Stimulated activated naive CD8-positive, alpha-beta T cell treated with anti-CD3 and anti-CD28 coated beads, Interleukin-15, amount 100 ng/mL, for 72 hours (primary cell): Measurements from ENCODE around the gene LCTL.
"Not testable (repeated sequence)": the region's sequence is repeated elsewhere in the genome, so short reads cannot be mapped to it uniquely, and the experiment has no call there.

ENCODE experiments used
- ATAC-seq: fragments of 150-1000 bp; cut with Tn5 transposase; 2 replicates; pipeline ENCODE4 v1.10.0; 2021; ENCODE audit warnings: mild to moderate bottlenecking, moderate library complexity
- DNase-seq, 2 donors: peaks; one replicate each; pipeline ENCODE4 v3.0.0; 2021 to 2022
- H3K27ac Mint-ChIP-seq, 2 donors: one replicate each; pipeline ENCODE4 v1.8.0; 2022; ENCODE audit warnings: mild to moderate bottlenecking in 2 of 2, mixed read lengths in 2 of 2, moderate library complexity in 2 of 2
- H3K27me3 Mint-ChIP-seq: one replicate; pipeline ENCODE4 v1.8.0; 2022; ENCODE audit warnings: mixed read lengths
- H3K4me1 Mint-ChIP-seq: one replicate; pipeline ENCODE4 v1.8.0; 2022; ENCODE audit warnings: mild to moderate bottlenecking, mixed read lengths
- H3K4me3 Mint-ChIP-seq, 2 donors: one replicate each; pipeline ENCODE4 v1.8.0; 2022; ENCODE audit warnings: mild to moderate bottlenecking in 2 of 2, mixed read lengths in 2 of 2, moderate library complexity in 1 of 2
- H3K9me3 Mint-ChIP-seq, 2 donors: one replicate each; pipeline ENCODE4 v1.8.0; 2022; ENCODE audit warnings: mixed read lengths in 2 of 2

LCTL gene

DNA sequence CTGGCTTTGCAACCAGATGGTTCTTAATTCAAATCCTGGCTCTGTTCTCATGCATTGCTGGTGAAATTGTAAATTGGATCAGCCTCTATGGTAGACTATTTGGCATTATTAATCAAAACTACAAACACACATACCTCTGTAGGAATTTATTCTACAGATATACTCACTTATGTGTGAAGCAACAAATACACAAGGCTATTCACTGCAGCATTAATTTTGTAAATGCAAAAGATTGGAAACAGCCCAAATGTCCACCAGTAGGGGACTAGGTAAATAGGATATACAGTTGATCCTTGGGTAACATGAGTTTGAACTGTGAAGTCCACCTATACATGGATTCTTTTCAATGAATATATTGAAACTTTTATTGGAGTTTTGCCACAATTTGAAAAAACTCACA, 29.5 kb upstream of the LCTL start:
- Mint-ChIP-seq H3K27me3 (no peaks in the 10 kb centered on the region), H3K4me1 (peaks cover 10% of the 10 kb centered on the region), H3K27ac (no peak overlapping the region), H3K9me3 (no peaks in the 10 kb centered on the region), H3K4me3 (no peak overlapping the region)
- no peak for DNase-seq
- no peak for ATAC-seq

DNA sequence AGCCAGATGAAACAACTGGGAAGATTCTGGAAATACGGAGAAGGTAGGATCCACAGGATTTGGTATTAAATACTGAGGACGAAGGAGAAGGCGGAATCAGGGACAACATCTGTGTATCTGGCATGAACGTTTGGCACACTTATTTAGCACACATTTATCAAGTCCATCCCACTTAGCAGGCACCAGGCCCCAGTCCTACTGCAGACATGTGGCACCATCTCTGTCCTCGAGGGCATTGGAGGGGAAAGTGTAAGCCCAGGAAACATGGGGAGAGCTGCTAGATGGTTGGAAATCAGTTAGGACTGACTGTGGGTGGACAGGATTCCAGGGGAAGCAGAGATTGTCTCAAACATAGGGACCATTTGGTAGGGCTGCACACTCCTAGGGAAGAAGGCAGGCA, 29.0 kb upstream of the LCTL start:
- no peak overlapping the region for H3K4me3 Mint-ChIP-seq
- no peak for ATAC-seq
- H3K4me1 Mint-ChIP-seq, result peaks cover 10% of the 10 kb centered on the region
- no peaks in the 10 kb centered on the region for H3K9me3 Mint-ChIP-seq
- no peak for DNase-seq
- H3K27ac Mint-ChIP-seq, result no peak overlapping the region
- H3K27me3 Mint-ChIP-seq, result no peaks in the 10 kb centered on the region

DNA sequence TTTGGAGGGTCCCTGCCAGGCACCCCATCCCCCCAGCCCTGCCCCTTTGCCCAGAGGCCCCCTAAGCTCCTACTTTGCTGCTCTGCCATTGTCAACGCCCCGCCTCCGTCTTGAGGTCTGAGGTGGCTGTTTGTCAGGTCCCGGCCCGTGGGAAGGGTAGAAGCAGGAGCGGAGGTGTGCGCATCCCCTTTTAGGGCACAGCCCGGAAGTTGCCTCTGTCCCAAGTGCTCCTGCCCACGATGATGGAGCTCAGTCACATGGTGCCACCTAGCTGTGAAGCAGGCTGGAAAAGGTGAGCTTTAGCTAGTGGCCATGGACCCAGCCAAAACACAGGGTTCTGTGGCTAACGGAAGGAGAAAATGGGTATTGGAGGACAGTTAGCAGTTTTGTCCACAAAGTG, 28.5 kb upstream of the LCTL start:
- Mint-ChIP-seq H3K27ac (no peak overlapping the region), H3K9me3 (no peaks in the 10 kb centered on the region), H3K4me3 (no peak overlapping the region), H3K27me3 (no peaks in the 10 kb centered on the region), H3K4me1 (peaks cover 10% of the 10 kb centered on the region)
- ATAC-seq (no peak), DNase-seq (no peak)

DNA sequence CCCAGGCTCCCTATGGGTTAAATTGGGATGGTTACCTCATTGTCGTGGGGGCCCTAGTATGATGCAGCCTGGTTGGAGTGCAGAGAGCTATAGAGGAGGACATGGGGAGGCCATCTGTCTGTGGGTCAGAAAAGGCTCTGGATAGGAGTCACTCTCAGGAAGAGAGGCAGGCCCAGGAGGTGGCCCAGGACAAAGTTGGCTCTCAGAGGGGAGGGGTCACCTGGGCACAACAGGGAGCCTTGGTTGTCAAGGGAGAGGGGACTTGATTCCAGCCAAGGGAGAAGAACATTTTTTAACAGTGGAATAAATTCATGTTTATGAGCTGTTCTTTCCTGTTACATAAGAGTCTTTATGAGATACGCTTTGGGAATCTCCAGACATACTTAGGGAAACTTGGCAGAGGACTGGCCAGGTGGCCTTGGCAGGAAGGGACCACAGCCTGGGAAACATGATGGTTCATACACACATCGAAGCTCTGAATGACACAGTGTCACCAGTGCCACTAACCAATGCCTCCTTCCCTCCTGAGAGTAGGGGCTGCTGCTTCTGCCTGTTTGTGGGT, 27.5 kb upstream of the LCTL start:
- Mint-ChIP-seq H3K4me3 (no peak overlapping the region), H3K4me1 (peaks cover 6% of the 10 kb centered on the region), H3K9me3 (no peaks in the 10 kb centered on the region), H3K27ac (no peak overlapping the region), H3K27me3 (peaks cover 1% of the 10 kb centered on the region)
- no peak for ATAC-seq
- no peak for DNase-seq

DNA sequence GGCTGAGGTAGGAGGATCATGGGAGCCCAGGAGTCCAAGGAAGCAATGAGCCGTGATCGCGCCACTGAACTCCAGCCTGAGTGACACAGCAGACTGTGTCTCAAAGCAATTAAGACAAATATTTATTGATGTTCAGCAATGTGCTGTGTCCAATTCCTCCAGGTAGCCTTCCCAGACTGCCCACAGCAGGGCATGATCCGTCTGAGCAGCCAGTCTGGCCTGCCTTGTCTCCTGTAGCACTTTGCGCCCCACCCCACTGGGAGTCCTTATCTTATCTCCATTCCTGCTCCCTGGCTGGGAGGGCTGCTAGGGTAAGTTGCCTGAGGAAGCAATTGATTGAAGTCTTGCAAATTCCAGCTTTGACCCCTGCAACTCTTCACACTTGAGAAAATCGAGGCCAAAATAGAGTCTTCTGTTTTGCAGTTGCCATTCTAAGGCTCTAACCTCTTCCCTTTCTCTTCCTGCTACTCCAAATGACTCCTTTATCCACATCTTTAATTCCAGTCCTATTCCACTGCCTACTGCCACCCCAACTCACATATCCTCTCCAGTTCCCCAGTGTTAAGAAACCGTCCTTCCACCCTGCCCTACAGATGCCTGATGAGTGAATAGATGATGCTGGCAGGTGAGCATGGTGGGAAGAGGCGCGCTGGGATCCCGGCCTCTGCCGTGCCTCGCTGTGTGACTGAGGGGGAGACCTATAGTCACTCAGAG, 26.9 kb upstream of the LCTL start:
- Mint-ChIP-seq H3K9me3 (no peaks in the 10 kb centered on the region), H3K27me3 (peaks cover 7% of the 10 kb centered on the region), H3K4me1 (no peaks in the 10 kb centered on the region), H3K4me3 (no peak overlapping the region), H3K27ac (no peak overlapping the region)
- ATAC-seq (no peak), DNase-seq (no peak)

DNA sequence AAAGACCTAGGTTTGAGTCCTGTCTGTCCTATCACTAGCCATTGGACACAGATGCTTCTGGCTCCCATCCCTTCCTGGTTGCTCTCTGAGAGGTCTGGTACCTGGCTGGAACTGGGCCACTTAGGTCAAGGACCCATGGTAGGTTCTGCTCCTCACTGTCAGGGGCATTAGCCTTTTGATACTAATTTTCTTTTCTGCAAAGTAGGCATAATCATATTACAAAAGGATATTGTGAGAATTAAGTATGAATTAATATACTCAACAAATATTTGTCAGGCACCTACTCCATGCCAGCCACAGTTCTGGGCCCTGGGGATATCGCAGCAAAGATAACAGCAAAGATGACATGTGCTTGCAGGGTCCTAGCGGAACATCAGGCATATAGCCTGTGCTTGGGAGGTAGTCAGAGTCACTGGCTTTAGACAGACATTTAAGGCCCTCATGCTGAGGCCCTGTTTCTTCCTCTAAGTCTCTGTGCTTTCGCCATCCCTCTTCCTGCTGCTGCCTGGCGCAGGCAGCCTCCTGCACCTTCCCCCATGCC, 25.6 kb upstream of the LCTL start:
- H3K9me3 Mint-ChIP-seq, result no peaks in the 10 kb centered on the region
- no peak for DNase-seq
- no peak overlapping the region for H3K27ac Mint-ChIP-seq
- H3K4me3 Mint-ChIP-seq, result no peak overlapping the region
- no peak for ATAC-seq
- peaks cover 15% of the 10 kb centered on the region for H3K27me3 Mint-ChIP-seq
- H3K4me1 Mint-ChIP-seq, result no peaks in the 10 kb centered on the region

DNA sequence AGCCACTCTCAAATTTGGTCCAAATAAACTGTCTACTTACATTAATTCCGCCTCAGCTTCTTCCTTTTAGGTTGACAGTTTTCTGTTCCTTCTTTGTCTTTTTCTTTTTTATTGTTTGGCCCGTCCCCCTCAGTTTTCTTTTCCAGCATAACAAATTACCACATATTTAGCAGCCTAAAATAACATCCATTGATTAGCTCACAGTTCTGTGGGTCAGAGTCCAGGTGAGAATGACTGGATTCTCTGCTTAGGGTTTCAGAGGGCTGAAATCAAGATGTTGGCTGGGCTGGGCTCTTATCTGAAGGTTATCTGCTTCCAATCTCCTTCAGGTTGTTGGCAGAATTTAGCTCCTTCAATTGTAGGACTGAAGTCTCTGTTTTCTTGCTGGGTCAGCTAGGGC, 24.6 kb upstream of the LCTL start:
- Mint-ChIP-seq H3K27ac (no peak overlapping the region), H3K4me1 (no peaks in the 10 kb centered on the region), H3K4me3 (no peak overlapping the region), H3K9me3 (no peaks in the 10 kb centered on the region), H3K27me3 (peaks cover 15% of the 10 kb centered on the region)
- DNase-seq (no peak), ATAC-seq (no peak)

DNA sequence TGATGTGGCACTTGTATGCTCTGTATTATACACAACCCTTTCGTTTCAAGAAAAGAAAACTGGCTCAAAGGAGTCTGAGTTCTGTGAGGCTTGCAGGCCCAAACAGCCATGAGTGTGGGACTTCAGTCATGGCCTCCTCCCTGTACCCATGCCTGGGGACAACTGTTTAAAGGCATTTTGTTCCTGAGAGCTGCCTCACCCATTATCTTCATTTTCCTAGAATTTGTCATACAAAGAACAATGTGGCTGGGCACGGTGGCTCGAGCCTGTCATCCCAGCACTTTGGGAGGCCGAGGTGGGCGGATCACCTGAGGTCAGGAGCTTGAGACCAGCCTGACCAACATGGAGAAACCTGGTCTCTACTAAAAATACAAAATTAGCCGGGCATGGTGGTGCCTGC, 23.6 kb upstream of the LCTL start:
- H3K9me3 Mint-ChIP-seq, DNase-seq, H3K4me3 Mint-ChIP-seq, H3K4me1 Mint-ChIP-seq, H3K27ac Mint-ChIP-seq, ATAC-seq: not testable (repeated sequence)
- H3K27me3 Mint-ChIP-seq, result peaks cover 15% of the 10 kb centered on the region

DNA sequence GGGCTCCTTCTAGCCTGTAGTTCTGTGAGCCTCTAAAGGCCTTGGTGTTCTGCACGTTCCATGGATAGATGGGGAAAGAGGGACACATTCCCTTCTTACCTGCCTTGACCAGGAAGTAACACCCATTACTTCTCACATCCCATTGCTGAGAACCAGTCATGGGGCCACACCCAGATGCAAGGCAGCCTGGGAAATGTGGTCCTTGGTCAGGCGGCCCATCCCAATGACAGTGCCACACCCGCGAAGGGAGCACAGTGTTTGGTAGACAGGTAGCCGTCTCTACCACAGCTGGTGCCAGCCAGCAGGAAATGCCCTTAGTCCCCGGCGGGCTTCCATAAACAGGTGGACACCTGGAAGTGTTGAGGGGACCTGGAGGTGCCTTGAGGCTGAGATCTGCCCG, 23.2 kb upstream of the LCTL start:
- no peak for DNase-seq
- H3K9me3 Mint-ChIP-seq, result no peaks in the 10 kb centered on the region
- no peaks in the 10 kb centered on the region for H3K4me1 Mint-ChIP-seq
- no peak for ATAC-seq
- peaks cover 15% of the 10 kb centered on the region for H3K27me3 Mint-ChIP-seq
- no peak overlapping the region for H3K4me3 Mint-ChIP-seq
- H3K27ac Mint-ChIP-seq, result no peak overlapping the region

DNA sequence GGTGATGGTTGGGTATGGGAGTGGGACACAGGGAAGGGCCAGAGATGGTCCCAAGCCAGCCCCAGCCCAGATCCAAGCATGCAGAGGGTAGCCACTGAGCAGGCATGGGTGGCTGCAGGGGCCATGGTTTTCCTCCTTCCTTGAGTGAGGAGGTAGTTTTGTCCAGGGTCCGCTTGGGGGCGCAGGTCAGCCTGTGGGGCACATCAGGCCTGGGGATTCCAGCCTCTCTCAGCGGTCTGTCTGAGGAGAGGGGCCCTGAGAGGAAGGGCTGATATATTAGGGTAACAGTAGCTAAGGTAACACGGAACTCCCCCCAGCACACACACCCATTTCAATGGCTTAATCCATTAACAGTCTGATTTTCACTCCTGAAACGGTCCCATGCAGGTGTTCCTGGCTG, 22.7 kb upstream of the LCTL start:
- ATAC-seq (no peak), DNase-seq (no peak)
- H3K9me3 Mint-ChIP-seq, result no peaks in the 10 kb centered on the region
- no peaks in the 10 kb centered on the region for H3K4me1 Mint-ChIP-seq
- no peak overlapping the region for H3K27ac Mint-ChIP-seq
- peaks cover 15% of the 10 kb centered on the region for H3K27me3 Mint-ChIP-seq
- H3K4me3 Mint-ChIP-seq, result no peak overlapping the region

DNA sequence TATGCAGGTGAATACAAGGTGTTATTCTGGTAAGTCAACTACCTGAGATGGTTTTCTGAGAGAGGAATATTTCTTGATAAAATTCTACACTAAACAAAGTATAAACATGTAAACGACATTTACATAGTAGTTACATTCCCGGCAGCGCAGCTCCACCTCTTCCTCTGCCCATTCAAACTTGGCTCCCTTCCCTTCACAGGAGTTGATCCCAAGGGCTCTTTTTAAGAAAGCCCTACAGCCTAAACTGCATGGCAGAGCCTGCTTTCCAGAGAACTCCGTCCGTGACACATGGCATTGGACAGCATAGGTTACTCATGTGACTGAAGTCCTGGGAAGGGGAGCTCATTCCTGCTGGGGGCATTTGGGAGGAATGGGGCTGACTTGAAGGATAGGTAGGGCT, 22.0 kb upstream of the LCTL start:
- Mint-ChIP-seq H3K4me3 (no peak overlapping the region), H3K27me3 (peaks cover 15% of the 10 kb centered on the region), H3K9me3 (no peaks in the 10 kb centered on the region), H3K4me1 (no peaks in the 10 kb centered on the region), H3K27ac (no peak overlapping the region)
- ATAC-seq (no peak), DNase-seq (no peak)

DNA sequence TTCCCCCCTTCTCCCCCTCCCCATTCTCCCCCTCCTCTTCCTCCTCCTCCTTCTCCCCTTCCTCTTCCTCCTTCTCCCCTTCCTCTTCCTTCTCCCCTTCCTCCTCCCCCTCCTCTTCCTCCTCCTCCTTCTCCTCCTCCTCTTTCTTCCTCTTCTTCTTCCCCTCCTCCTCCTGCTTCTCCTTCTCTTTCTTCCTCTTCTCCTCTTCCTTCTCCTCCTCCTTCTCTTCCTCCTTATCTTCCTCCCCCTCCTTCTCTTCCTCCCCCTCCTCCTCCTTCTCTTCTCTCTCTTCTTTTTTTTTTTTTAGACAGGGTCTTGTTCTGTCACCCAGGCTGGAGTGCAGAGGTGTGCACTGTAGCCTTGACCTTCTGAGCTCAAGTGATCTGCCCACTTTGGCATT, 21.2 kb upstream of the LCTL start:
- Mint-ChIP-seq H3K4me1 (no peaks in the 10 kb centered on the region), H3K4me3 (no peak overlapping the region), H3K27ac (peak overlapping the region in 1 of 2 donors; percentile 57), H3K27me3 (peaks cover 15% of the 10 kb centered on the region), H3K9me3 (no peaks in the 10 kb centered on the region)
- DNase-seq, result no peak
- ATAC-seq, result no peak

DNA sequence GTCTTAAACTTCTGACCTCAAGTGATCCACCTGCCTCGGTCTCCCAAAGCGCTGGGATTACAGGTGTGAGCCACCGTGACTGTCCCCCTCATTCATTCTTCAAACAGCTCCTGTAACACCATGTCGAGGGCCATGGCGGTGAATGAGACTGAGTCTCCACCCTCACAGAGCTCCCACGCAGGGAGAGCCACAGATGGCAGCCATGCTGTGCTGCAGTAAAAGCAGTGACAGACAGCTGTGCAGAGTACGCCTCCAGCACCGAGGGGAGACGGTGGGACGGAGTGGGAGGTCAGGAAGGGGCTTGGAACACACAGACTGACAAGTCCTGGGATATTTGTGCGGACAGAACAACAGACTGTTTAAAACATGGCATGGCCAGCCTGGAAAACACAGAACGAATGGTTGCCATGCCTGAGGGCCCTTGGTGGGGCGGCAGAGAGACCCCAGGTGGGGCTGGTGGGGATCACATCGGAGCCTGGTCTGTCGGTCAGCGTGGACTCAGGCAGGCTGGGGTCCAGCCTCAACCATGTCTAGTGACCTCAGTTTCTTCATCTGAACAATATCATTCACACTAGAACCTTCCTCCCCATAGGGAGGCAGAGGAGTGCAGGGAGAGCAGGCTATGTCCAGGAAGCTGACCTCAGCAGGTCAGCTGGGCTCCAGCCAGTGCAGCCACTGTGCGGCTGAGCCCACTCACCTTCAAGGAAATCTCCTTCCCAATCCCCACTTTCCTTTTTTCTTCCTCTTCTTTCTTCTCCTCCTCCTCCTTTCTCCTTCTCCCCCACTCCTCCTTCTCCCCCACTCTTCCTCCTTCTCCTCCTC, 20.6 kb upstream of the LCTL start:
- DNase-seq, result no peak
- Mint-ChIP-seq H3K4me1 (no peaks in the 10 kb centered on the region), H3K27me3 (peaks cover 15% of the 10 kb centered on the region), H3K27ac (no peak overlapping the region), H3K9me3 (no peaks in the 10 kb centered on the region), H3K4me3 (no peak overlapping the region)
- no peak for ATAC-seq

DNA sequence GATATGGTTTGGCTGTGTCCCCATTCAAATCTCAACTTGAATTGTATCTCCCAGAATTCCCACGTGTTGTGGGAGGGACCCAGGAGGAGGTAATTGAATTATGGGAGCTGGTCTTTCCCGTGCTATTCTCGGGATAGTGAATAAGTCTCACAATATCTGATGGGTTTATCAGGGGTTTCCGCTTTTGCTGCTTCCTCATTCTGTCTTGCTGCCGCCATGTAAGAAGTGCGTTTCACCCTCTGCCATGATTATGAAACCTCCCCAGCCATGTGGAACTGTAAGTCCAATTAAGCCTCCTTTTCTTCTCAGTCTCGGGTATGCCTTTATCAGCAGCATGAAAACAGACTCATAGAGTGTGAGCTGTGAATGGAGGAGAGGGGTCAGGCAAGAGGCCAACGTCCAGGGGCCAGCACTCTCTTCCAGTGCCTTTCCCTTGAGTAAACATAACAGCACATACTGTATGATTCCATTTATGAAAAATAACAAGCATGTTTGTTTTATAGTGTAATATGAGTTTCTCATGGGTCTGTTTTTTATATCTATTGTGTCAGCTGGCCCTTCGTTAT, 16.3 kb upstream of the LCTL start:
- Mint-ChIP-seq H3K4me1 (no peaks in the 10 kb centered on the region), H3K4me3 (no peak overlapping the region), H3K27ac (no peak overlapping the region), H3K27me3 (peaks cover 2% of the 10 kb centered on the region), H3K9me3 (no peaks in the 10 kb centered on the region)
- no peak for DNase-seq
- ATAC-seq, result no peak

DNA sequence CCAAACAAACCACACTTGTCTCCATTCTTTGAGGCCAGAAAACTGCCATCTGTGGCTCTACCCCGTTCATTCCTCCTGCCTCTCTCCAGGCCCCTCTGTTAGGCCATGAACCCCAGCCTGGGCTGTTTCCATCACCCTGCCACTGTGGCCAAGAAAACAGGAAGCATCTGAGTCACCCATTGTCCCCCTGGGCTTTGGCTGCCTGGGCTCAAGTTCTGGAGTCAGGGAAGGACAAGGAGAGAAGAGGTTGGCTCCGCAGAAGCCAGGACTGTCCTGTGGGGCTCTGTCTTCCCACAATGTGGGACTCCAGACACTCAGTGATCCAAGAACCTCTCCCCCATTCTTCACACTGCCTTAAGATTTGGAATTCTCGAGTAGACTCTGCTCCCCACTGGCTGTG, 14.8 kb upstream of the LCTL start:
- Mint-ChIP-seq H3K27ac (peak overlapping the region in 1 of 2 donors; percentile 47), H3K4me3 (no peak overlapping the region), H3K4me1 (no peaks in the 10 kb centered on the region), H3K27me3 (no peaks in the 10 kb centered on the region), H3K9me3 (no peaks in the 10 kb centered on the region)
- DNase-seq (no peak), ATAC-seq (no peak)
